Uterus (tissue), 2 donors: ENCODE results near the gene MCM8.

ENCODE experiments used
- CTCF ChIP-seq, 4 experiments: fragments of 200-600 bp in 2 of 4; fragments of 450-650 bp in 2 of 4; sonication (generic) in 2 of 4; IDR thresholded peaks; one replicate each; pipeline ENCODE4 v1.5.1; 2016 to 2019; ENCODE audit warnings: antibody characterized with exemption in 4 of 4, mild to moderate bottlenecking in 2 of 4, moderate library complexity in 1 of 4
- POLR2A ChIP-seq, 2 donors: fragments of 450-650 bp; IDR thresholded peaks; one replicate each; pipeline ENCODE4 v1.6.1; 2016; ENCODE audit warnings: antibody characterized with exemption in 2 of 2, mild to moderate bottlenecking in 1 of 2, moderate library complexity in 1 of 2

DNA sequence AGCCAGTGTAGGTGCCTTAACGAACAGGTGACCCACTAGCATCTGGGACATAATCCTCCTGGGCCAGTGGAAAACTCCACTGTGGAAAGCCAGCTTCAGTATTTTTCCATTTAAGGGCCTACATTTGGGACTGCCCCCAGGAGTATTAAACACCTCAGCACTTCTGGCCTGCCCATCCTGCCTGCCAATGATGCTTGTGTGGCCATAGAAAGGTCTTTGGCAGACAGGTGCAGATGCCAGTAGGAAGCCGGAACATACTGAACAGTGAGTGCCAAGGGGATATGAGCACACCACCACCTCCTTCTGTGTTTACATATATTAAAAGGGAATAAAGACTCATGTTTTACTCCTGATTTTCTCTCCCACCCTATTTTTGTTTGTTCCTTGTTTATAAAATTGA lies 19.9 kb downstream of the MCM8 start:
- TF ChIP-seq CTCF (IDR thresholded peaks at IDR 0.05) (no peak), POLR2A (IDR thresholded peaks at IDR 0.05) (no peak)
